NCI-H2196 treated with DMSO at 0.1 percent for 48 hours (cell line): ENCODE data around the gene TMPRSS9.

ENCODE experiments used
- DNase-seq: peaks from one replicate; lab custom pipeline; 2025; ENCODE audit not compliant: unreplicated experiment; lab: John Stamatoyannopoulos, UW

TMPRSS9 gene

DNA sequence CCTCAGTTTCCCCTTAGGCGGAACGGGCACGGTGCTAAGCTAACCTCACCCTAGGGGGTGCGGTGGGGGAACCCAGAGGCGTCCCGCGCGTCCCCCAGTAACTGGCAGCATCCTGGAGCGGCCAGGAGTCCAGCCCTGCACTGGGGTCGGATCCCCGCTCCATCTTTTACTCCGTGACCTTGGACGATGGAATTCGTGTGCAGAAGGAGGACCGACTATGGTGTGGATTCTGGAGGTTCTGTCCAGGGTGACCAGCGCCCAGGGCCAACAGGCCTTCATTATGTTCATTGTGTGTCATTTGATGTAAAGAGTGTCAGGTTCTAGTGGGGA is 31.0 kb upstream of the TMPRSS9 start:
- no peak for DNase-seq

DNA sequence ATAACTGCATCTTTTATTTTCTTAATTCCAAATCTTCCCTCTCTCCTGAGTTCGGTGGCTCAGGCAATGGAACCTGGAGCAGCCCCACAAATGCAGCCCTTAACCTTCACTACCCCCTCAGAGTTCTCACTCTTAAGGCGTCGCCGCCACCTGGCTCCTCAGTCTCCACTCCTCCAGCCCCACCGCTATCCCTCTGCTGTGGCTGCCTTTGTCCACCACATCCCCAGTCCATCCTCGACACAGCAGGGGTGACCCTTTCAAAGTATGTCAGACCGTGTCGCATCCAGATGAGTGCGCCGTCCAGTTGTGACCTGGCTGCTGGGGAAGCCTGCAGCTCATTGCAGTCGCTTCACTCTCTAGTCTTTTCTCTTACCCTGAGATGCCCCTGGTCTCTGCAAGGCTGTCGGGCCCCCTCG is 30.6 kb upstream of the TMPRSS9 start:
- no peak for DNase-seq

DNA sequence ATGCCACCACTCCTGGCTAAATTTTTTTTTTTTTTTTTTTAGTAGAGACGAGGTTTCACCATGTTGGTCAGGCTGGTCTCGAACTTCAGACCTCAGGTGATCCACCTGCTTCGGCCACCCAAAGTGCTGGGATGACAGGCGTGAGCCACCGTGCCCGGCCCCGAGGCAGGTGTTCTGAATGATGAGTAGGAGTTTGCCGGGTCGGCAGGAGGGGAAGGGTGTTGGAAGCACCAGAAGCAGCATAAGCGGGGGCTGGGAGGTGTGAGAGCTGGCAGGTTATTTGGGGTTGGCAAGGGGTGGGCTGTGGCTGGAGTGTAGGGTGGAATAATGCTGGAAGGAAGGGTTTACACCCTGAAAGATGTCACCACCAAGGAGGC is 29.8 kb upstream of the TMPRSS9 start:
- DNase-seq = no peak

DNA sequence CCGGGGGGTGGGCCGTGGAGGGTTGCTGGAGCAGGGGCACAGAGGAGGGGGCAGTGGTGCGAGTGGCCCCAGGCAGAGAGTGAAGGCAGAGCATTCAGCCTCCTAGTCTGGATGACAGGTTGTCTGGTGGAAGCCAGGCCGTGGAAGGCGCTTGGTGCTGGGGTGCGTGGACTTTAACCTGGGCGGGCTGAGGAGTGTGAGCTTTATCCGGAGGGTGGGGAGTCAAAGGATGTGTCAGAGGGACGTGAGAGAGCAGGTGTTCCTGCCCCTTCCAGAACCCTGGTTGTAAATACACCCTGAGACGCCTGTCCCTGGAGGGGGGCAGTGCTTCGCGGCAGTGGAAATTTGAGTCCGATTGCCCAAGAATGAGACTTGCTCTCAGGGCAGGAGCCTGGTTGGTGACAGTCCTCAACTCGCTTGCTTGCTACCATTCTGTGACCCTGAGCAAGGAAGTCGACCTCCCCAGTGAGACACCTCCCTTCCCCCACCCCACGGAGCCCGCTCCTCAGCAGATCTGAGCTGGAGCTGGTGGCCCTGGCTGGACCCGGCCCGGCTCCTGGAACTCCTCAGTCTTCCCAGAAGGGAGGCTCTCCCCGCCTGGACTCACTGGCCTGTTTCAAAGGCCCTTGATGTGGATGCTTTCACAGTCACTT is 29.3 kb upstream of the TMPRSS9 start:
- peak; percentile 29 for DNase-seq

DNA sequence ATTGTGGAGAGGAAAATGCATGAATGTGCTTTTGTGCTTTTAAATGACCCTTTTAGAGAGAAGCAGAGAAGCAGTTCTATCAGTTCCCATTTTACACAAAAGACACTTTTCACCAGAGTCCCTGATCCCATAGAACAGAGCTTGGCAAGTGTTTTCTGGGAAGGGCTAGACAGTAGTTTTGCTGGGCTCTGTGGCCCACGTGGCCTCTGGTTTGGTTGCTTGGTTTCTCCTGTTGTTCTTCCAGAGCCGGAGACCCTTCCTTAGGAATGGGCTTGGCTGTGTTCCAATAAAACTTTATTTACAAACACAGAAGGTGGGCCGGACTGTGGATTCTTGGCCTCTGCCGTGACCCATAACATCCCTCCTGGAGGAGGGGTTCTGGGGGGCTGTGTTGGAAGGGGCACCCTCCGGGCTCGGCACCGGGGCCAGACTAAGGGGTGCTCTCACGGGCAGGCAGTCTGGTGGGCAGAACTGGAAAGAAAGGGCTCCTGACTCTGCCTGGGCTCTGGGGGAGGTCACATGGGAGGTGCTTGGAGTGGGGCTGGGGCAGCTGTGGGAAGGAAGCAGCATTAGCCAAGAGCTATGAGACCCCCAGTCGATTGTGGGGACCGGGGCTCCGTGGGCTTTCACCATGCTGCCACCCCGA is 28.3 kb upstream of the TMPRSS9 start:
- no peak for DNase-seq

DNA sequence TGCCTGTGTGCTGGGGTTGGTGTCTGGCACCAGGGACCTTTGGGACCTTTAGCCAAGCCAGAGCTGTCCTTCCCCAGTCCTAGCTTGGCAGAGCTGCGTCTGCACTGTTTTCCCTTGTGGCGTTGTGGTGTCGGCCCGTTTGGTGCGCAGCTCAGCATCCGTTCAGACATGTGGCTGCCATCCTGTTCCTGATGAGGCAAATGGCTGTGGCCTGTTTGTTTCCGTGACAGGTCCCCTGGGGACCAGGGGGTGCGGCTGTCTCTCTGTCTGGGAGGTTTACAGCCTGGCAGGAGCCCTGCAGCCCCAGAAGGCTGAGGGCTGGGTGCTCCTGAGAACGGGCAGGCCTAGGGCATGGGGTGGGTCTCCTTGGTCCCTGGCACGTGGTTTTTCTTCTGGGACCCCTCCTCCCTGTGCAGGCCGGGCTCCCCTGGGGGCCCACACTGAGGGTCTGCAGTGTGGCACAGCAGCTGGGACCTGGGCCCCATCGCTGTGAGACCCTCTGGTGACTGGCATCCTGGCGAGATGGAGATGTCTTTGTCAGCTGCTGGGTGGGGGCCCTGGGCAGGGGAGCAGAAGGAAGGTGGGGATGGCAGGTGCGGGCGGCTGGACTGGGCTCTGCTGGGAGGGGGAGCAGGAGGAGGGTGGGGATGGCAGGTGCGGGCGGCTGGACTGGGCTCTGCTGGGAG is 27.6 kb upstream of the TMPRSS9 start:
- DNase-seq = no peak

DNA sequence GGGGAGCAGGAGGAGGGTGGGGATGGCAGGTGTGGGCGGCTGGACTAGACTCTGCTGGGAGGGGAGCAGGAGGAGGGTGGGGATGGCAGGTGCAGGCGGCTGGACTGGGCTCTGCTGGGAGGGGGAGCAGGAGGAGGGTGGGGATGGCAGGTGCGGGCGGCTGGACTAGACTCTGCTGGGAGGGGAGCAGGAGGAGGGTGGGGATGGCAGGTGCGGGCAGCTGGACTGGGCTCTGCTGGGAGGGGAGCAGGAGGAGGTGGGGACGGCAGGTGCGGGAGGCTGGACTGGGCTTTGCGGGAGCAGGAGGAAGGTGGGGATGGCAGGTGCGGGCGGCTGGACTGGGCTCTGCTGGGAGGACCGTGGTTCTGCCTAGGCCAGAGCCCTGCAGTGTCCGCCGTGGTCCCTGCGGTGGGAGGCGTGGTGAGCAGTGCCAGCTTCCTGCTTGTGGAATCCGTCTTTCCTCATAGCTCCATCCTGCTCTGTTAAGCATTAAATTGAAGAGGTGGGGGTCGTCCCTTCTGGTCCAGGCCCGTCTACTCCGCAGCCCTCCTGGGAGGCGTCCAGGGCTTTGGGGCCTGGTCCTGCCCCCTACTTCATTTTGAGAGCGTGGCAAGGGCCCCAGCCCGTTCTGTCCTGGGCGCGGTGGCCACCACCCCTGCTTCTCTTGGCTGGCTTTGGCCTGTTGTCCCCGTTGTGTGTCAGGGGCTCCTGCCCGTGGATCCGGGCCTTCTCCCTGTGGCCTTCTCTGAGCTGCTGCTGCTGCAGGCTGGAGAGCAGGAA is 26.8 kb upstream of the TMPRSS9 start:
- peak; percentile 75 for DNase-seq

DNA sequence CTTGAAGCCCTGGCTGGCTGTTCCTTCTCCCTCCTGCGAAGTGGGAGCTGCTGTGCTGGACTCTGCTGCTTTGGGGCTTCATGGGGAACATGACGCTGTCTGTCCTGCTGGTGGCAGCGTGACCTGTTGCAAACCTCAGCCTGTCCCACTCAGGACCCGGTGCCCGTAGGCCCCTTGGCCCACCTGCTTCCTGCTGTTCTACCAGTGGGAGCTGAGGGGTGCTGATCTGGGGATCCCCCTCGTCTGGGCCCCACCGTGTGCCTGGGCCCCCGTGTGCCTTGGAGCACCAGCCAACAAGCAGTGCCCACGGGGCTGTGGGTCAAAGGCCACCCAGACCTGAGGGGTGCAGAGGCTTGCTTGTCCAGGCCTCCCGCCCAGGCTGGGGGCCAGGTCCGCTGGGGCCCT is 26.3 kb upstream of the TMPRSS9 start:
- no peak for DNase-seq

DNA sequence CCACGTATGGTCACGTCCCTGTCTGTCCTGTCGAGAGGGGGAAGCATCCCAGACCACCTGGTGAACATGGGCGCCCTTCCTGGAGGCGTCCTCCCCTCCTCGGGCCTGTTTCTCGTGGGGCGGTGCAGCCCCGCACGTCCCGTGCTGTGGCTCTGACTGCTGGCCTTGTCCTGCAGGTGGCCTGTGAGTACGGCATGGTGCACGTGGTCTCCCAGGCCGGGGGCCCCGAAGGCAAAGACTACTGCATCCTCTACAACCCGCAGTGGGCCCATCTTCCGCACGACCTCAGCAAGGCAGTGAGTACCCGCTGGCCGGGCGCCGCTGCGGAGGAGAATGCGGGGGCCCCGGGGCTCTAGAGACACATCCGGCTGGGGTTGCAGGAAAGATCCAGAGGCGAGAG is 25.6 kb upstream of the TMPRSS9 start:
- DNase-seq = no peak

DNA sequence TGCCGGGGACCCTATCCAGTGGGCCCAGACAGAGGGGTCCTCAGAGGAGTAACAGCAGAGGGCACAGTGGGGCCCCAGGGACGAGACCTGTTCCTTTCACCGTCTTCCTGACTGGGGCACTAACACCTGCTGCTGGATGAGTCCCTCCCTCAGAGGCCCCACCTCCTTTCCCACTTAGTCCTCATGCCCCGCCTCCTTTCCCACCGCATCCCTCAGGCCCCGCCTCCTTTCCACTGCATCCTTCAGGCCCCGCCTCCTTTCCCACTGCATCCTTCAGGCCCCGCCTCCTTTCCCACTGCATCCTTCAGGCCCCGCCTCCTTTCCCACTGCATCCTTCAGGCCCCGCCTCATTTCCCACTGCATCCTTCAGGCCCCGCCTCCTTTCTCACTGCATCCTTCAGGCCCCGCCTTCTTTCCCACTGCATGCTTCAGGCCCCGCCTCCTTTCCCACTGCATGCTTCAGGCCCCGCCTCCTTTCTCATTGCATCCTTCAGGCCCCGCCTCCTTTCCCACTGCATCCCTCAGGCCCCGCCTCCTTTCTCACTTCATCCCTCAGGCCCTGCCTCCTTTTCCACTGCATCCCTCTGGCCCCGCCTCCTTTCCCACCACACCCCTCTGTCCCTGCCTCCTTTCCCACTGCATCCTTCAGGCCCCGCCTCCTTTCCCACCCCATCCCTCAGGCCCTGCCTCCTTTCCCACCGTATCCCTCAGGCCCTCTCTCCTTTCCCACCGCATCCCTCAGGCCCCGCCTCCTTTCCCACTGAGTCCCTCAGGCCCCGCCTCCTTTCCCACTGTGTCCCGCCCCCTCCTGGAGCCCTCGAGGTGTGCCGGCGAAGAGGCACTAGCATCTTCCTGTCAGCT is 24.8 kb upstream of the TMPRSS9 start:
- DNase-seq = no peak

DNA sequence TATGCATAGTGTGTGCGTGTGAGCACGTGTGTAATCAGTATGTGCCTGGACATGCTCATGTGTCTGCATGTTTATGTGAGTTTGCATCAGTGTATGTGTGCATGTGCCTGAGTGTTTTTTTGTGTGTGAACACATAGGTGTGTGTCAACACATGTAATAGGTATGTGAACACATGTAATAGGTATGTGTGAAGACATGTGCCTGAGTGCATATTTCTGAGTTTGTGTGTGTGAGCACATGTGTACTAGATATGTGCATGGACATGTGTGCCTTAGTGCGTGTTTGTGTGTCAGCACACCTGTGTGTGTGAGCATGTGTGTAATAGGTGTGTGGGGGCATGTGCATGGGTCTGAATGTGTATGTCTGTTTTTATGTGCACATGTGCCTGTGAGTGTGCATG is 24.2 kb upstream of the TMPRSS9 start:
- no peak for DNase-seq

DNA sequence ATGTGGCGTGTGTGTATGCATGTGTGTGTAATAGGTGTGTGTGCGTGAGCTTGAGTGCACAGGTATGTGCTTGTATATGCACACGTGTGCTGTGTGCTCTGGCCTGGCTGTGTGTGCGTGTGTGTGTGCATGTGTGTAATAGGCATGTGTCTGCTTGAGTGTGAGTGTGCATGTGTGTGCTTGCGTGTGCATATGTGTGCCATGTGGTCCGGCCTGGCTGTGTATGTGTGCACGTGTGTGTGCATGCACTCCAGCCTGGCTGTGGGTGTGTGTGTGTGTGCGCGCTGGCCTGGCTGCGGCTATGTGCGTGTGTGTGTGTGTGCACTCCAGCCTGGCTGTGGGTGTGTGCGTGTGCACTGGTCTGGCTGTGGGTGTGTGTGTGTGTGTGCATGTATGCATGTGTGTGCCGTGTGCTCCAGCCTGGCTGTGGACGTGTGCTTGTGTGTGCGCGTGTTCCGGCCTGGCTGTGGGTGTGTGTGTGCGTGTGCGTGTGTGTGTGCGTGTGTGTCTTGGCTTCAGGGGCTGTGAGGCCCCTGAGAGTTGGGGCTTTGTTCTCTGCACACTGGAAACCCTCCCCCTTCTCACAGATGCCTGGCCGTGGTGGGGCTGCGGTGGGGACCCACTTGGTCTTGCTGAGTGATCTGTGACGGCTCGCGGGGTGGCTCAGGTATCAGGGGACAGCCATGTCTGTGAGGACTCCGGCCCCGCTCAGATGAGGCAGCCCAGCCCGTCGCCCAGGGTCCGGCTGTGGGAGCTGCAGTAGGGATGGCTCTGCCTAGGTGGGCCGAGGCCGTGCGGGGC is 23.3 kb upstream of the TMPRSS9 start:
- no peak for DNase-seq

DNA sequence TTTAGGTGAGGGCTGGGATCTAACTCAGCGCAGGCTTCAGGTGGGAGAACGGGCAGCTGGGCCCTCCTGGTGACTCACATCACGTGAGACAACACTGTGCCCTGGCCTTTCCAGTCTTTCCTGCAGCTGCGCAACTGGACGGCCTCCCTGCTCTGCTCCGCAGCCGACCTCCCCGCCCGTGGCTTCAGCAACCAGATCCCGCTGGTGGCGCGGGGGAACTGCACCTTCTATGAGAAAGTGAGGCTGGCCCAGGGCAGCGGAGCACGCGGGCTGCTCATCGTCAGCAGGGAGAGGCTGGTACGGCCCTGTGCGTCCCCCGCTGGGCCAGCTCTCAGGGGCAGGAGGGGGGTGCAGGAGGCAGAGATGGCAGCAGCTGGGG is 22.7 kb upstream of the TMPRSS9 start:
- no peak for DNase-seq

DNA sequence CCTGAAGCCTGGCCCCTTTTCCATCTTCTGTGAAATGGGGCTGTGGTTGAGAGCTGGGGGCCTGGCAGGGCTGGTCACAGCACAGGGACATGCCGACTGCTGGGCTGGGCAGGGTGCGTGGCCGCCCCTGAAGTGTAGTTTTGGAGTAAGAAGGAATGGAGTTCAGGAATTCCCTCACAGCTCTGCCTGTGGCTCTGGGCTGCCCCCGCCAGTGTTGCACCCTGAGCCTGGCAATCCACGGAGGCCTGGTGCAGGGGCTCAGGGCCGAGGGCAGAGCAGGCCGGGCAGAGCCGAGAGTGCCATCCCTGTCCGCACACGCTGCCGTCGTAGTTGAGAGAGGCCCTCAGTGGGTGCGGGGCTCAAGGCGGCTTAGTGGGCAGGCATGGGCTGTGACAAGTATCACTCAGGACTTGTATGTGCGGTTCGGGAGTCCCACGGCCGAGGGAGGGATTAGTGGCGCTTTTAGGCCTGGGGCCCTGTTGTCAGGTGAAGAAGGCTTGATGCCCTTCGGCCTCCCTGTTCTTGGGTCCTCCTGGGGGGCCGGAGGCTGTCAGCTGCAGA is 21.9 kb upstream of the TMPRSS9 start:
- DNase-seq = no peak

DNA sequence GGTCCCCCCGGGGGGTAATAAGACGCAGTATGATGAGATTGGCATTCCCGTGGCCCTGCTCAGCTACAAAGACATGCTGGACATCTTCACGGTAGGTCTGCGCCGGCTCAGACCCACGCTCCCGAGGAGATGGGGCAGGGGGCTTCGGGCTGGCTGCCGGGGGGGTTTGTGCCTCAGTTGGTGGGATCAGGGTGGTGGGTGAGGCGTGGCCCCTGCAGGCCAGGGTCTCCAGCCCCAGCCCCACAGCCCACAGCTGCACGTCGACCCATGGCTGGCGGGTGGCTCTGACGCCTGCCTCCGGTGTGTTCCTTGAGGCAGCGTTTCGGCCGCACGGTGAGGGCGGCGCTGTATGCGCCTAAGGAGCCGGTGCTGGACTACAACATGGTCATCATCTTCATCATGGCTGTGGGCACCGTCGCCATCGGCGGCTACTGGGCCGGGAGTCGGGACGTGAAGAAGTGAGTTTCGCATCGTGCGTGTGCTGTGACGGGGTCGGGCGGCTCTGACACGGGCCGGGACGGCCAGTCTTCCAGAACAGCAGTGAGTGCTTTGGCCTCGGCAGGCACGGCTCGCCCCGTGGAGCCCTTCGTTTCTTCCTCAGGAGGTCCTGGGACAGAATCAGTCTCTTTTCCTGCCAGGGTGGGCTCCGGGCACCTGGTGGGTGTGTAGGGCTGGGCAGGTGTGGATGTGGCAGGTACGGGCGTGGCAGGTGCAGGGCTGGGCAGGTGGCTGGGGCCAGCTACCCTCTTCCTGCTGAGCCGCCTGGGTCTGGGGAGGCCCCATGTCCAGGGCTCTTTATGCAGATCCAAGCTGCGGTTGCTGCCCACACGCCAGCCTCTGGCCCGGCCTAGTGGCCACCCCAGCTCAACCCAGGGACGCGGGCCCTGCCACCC is 21.1 kb upstream of the TMPRSS9 start:
- DNase-seq = no peak

DNA sequence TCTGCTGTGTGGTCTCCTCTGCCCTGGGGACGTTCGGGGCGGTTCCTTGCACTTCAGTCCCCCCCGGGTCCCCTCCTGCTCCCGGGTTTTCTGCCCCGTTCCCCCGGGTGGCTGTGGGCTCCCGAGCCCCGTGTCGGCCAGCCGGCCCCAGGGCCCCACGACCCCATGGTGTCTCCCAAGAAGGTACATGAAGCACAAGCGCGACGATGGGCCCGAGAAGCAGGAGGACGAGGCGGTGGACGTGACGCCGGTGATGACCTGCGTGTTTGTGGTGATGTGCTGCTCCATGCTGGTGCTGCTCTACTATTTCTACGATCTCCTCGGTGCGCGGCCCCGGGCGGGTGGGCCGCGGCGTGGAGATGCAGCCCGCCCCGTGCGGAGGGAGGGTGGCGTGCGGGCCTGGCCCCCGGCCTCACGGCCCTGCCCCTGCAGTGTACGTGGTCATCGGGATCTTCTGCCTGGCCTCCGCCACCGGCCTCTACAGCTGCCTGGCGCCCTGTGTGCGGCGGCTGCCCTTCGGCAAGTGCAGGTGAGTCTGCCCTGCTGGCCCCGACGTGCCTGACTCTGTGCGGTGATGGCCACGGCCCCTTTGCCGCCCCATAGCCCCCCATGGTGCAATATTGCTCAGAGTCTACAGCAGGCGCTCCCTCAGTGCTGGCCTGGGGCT is 20.3 kb upstream of the TMPRSS9 start:
- DNase-seq = no peak

DNA sequence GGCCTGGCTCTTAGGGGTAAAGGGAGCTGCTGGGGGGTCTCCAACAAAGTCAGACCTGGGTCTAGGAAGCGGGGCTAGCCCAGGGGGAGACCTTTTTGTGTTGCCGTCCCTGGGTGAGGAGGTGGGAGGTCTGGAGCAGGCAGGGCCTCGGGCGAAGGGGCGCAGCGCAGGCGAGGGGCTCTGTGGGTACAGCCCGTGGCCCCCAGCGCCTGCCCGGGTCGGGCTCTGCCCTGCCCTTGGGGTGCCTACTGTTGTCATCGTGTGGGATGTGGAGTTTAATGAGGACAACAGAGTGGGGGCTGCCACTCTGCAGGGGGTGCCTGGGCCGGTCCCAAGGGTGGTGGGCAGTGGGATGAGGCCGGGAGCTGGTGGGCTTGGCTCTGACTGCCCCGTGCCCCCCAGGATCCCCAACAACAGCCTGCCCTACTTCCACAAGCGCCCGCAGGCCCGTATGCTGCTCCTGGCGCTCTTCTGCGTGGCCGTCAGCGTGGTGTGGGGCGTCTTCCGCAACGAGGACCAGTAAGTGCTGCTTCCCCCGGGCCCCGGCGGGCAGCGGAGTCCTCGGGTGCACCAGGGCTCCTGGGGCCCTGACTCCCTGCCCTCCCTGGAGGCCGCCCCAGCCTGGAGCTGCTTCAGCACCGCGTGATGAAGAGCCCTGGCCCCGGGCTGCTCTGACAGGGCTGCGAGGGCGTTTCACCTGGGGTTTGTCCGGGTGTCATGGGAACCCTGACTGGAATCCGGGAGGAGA is 19.4 kb upstream of the TMPRSS9 start:
- DNase-seq = no peak
